T-helper 1 cell treated with Interleukin-12 subunit alpha and Interleukin-12 subunit beta and Interleukin-4 antibody, amounts not matched to agents 30 μg/mL and 1 μg/mL, for 36 hours (primary cell): ENCODE results near the gene CCDC9B.
A peak's percentile ranks its signal among the peaks of the same experiment; 100 is the strongest.

ENCODE experiments used
- H3K27ac Mint-ChIP-seq: one replicate; pipeline ENCODE4 v1.8.0; 2021; ENCODE audit warnings: mild to moderate bottlenecking, mixed read lengths
- H3K27me3 Mint-ChIP-seq: one replicate; pipeline ENCODE4 v1.8.0; 2021; ENCODE audit warnings: low read depth, mixed read lengths
- H3K36me3 Mint-ChIP-seq: one replicate; pipeline ENCODE4 v1.8.0; 2021; ENCODE audit warnings: low read depth, mixed read lengths
- H3K4me1 Mint-ChIP-seq: one replicate; pipeline ENCODE4 v1.8.0; 2021; ENCODE audit warnings: low read depth, mixed read lengths
- H3K4me3 Mint-ChIP-seq: one replicate; pipeline ENCODE4 v1.8.0; 2021; ENCODE audit warnings: mild to moderate bottlenecking, moderate library complexity, mixed read lengths
- H3K9me3 Mint-ChIP-seq: one replicate; pipeline ENCODE4 v1.8.0; 2021; ENCODE audit warnings: mixed read lengths

CCDC9B gene

DNA sequence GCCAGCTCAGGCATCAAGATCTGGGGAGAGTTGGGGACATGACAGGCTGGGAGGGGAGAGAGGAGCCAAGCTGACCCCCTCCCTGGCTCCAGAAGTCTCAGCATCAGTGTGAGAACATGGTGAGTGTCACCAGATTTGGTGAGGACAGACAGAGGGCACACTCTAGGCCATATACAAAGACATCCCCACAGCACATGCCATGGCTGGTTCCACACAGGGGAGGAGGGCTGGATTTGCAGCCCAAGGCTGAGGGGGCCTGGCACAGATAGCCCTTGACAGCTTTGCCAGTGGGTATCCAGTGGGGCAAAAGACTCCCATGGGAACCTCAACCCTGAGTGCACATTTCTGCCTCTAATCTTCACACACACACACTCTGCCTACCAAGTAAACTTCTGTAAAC is 47.7 kb downstream of the CCDC9B start:
- Mint-ChIP-seq H3K27me3 (no peaks in the 10 kb centered on the region), H3K9me3 (no peaks in the 10 kb centered on the region), H3K36me3 (peaks cover 16% of the 10 kb centered on the region), H3K4me1 (no peaks in the 10 kb centered on the region), H3K4me3 (no peak overlapping the region), H3K27ac (no peak overlapping the region)

DNA sequence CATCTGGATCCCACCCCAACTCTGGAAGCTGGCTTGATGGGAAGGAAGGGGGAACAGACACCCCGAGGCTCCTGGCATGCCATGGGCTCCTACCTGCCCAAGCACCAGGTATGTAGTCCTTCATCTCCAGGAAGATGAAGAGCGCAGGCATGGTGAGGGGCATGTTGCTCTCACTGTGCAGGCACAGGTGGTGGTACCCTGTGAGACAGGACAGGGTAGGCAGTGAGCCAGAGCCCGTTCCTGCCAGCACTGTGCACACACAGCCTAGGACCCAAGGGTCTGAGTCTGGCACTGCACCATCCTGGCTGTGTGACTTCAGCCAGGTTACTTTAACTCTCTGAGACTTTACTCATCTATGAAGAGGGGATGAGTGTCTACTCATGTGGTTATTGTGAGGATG is 48.5 kb downstream of the CCDC9B start:
- Mint-ChIP-seq H3K27me3 (no peaks in the 10 kb centered on the region), H3K4me3 (no peak overlapping the region), H3K9me3 (no peaks in the 10 kb centered on the region), H3K27ac (no peak overlapping the region), H3K36me3 (peaks cover 12% of the 10 kb centered on the region), H3K4me1 (no peaks in the 10 kb centered on the region)

DNA sequence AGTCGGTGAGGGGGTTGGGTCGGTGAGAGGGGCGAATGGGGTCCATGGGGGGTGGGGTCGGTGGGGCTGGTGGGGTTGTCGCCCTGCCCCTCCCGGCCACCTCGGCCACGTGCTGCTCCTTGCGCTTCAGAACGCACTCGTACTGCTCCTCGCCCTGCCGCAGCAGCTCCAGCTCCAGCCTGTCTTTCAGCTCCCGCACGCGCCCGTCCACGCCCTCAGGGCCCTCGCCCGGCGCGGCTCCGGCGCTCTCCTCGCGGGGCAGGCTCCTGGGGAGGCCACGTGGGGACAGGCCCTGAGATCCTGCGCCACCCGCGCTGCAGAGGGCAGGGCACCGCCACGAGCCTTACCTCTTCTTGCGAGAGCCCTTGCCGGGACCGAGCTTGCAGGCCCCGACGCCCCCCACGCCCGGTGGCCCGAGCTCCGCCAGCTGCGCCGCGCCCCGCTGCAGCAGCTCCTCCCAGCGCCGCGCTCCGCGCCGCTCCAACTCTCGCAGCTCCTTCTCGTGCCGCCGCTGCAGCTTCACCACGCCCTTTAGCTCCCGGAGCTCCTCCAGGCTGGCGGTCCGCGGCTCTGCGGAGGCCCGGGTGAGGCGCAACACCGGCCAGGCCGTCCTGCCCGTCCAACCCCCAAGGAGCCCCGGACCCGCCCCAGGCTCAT is 49.7 kb downstream of the CCDC9B start:
- H3K4me1 Mint-ChIP-seq, result no peaks in the 10 kb centered on the region
- H3K9me3 Mint-ChIP-seq, result no peaks in the 10 kb centered on the region
- peaks cover 12% of the 10 kb centered on the region for H3K36me3 Mint-ChIP-seq
- no peak overlapping the region for H3K27ac Mint-ChIP-seq
- H3K27me3 Mint-ChIP-seq, result no peaks in the 10 kb centered on the region
- H3K4me3 Mint-ChIP-seq, result no peak overlapping the region

DNA sequence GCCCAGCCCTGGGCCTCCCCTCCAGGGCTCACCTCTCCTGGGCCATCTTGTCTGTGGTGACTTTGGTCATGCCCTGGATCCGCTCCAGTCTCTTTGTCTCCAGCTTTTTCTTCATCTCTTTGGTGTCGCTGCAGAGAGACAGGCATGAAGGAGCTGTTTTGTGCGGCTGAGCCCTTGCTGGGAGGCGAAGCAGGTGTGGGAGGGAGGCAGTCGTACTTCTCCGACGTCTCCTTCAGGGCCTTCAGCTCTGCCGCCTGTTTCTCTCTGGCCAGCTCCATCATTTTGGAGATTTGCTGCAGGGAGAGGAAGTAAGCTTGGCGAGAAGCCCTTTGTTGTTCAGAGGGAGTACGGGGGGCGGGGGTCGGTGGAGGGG is 50.2 kb downstream of the CCDC9B start:
- H3K4me1 Mint-ChIP-seq, result no peaks in the 10 kb centered on the region
- no peaks in the 10 kb centered on the region for H3K9me3 Mint-ChIP-seq
- no peak overlapping the region for H3K27ac Mint-ChIP-seq
- H3K4me3 Mint-ChIP-seq, result no peak overlapping the region
- H3K36me3 Mint-ChIP-seq, result peaks cover 10% of the 10 kb centered on the region
- no peaks in the 10 kb centered on the region for H3K27me3 Mint-ChIP-seq

DNA sequence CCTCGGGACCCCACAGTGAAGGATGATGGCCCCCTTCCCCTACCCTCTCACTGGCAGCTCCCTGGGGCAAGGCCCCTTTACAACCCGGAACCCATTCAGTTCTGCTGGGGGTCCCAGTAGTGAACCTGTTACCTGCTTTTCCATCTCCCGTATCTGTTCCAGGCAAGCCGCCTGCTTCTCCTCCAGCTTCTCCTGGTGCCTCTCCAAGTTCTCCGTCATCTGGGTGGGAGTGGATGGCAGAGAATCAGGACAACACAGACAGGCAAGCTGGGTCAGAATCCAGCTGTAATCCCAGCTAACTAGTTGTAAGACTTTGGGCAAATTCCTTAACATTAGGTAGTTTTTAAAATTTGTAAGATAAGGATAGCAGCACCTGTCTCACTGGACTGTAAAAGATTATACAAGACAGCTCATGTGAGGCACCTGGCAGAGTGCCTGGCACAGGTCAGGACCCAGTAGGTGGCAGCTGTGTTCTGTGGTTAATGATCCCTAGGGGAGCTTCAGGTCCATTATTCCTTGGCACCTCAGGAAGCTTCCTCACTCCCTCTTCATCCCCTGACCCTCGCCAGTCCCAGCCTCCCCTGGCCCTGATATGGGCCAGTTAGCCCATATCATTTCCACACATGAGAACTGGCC is 51.5 kb downstream of the CCDC9B start:
- H3K27me3 Mint-ChIP-seq, result peaks cover 6% of the 10 kb centered on the region
- peaks cover 7% of the 10 kb centered on the region for H3K36me3 Mint-ChIP-seq
- no peak overlapping the region for H3K4me3 Mint-ChIP-seq
- H3K27ac Mint-ChIP-seq, result no peak overlapping the region
- H3K9me3 Mint-ChIP-seq, result no peaks in the 10 kb centered on the region
- H3K4me1 Mint-ChIP-seq, result no peaks in the 10 kb centered on the region

DNA sequence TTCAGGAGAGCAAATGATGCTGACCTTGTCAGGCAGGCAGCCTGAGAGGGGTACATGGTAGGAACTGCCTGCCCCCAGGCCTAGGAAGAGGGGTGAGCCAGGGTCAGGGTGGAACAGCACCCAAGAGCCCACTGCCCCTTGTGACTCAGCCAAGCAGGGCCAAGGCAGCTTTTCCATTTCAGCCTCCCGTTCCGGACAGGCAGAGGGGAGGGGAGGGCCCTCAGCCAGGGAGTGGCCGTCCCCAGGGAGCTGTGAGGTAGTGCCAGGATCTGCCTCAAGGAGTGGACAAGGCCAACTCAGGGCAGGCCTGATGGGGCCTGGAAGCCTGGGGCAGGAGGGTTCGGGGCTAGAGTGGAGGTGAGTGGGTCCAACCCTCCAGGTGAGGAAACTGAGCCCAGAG is 52.8 kb downstream of the CCDC9B start:
- no peaks in the 10 kb centered on the region for H3K4me1 Mint-ChIP-seq

DNA sequence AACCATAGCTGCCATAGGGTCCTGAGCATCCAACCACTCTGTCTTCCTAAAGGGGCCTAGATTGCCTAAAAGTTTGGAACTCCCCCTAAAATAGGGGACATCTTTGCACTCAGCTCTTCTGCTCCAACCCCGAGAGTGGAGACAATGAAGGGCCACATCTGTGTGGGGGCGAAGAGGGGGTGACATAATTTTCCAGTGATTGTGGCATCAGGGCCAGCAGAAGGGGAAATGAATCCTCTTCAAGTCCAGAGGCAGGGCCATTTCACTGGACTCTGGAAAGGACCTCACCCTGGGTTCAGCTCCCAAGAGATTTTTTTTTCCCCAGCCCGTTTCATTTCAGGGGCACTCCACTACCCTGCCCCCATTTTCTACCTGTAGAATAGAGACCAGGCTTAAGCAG is 53.2 kb downstream of the CCDC9B start:
- no peak overlapping the region for H3K4me3 Mint-ChIP-seq
- no peaks in the 10 kb centered on the region for H3K9me3 Mint-ChIP-seq
- peaks cover 12% of the 10 kb centered on the region for H3K27me3 Mint-ChIP-seq
- no peaks in the 10 kb centered on the region for H3K4me1 Mint-ChIP-seq
- H3K27ac Mint-ChIP-seq, result no peak overlapping the region
- H3K36me3 Mint-ChIP-seq, result peaks cover 5% of the 10 kb centered on the region

More for the DNA sequence above, 52.8 kb downstream of the CCDC9B start:
- Mint-ChIP-seq H3K27me3 (peaks cover 12% of the 10 kb centered on the region), H3K4me3 (no peak overlapping the region), H3K27ac (no peak overlapping the region), H3K9me3 (no peaks in the 10 kb centered on the region), H3K36me3 (peaks cover 5% of the 10 kb centered on the region)

DNA sequence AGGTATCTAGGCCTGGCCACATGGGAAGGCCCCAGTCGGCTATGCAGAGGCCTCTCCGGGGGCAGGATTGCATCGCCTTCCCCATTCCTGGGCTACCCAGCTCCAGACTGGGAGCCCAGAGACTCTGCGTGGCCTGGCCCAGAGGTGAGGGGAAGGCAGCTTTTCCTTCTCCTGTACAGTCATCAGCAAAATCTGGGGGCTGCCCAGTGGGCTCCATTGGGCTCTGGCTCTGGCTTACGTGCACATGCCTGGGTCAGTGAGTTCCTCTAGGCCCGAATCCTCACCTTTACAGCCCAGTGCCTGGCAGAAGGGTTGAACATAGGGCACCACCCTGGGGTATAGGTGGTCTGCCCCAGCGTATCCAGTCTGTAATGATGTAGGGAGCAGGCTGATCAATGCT is 53.9 kb downstream of the CCDC9B start:
- Mint-ChIP-seq H3K27me3 (peaks cover 12% of the 10 kb centered on the region), H3K4me1 (no peaks in the 10 kb centered on the region), H3K4me3 (no peak overlapping the region), H3K9me3 (no peaks in the 10 kb centered on the region), H3K27ac (no peak overlapping the region), H3K36me3 (peaks cover 5% of the 10 kb centered on the region)

DNA sequence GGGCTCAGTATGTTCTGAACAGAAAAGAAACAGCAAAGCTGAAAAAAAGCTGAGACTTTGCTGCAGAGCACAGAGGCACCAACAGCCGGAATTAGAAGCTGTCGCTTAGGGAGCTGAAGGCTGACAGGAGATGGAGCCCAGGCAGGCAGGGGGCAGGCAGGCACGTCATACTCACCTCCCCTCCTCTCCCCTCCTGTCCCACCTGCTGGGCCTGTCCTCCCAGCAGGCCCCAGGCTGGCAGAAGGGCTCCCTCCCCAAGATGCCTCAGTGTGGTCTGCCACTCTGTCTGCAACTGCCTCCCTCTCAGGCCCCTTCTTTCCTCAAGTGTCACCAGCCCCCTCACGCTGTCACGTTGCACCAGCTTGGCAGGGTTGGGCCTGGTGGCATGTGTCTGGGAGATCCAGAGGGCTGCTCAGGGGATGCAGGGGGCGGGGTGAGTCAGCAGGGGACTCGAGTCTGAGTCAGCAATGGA is 54.6 kb downstream of the CCDC9B start:
- H3K4me1 Mint-ChIP-seq, result peaks cover under 1% of the 10 kb centered on the region
- H3K9me3 Mint-ChIP-seq, result no peaks in the 10 kb centered on the region
- H3K27me3 Mint-ChIP-seq, result peaks cover 14% of the 10 kb centered on the region
- no peak overlapping the region for H3K27ac Mint-ChIP-seq
- H3K4me3 Mint-ChIP-seq, result no peak overlapping the region
- H3K36me3 Mint-ChIP-seq, result peaks cover 5% of the 10 kb centered on the region

DNA sequence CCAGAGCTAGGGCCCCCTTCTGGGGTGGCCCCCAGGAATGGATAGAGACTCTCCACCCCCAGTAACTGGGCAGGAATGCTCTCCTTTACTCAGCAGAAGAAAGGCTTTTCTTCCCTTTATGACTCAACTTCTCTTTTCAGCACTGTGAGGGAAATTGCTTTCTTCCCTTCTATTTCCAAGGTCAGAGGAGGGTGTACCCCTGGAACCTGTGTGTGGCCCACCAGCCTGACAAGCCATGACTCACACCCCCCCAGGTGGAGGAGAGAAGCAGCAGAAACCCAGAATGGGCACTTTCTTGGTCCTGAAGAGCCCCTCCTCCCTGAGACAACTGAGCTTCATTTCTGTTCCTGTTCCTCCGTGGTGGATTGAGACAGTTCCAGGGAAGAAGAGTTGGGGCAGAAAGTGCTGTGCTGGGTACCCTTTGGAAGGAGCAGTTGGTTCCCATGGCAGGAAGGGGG is 55.2 kb downstream of the CCDC9B start:
- Mint-ChIP-seq H3K9me3 (no peaks in the 10 kb centered on the region), H3K27ac (no peak overlapping the region), H3K4me1 (peaks cover 2% of the 10 kb centered on the region), H3K27me3 (peaks cover 19% of the 10 kb centered on the region), H3K4me3 (no peak overlapping the region), H3K36me3 (peaks cover 4% of the 10 kb centered on the region)

DNA sequence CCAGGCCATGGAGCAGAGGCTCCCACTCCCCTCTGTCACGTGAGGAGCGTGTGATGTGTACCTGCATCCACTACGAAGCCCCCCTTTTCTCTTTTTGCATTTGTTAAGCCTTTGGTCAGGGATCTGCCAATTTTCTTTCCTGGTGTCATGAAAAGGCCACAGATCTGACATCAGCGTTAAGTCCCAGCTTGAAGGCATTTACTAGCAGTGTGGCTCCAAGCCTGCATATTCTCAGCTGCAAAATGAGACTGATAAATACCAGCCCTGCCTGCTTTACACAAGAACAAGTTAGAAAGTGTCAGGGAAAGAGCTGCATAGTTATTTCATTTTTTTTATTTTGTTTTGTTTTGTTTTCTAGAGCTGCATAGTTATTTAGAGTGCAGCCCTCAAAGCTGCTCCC is 55.6 kb downstream of the CCDC9B start:
- peaks cover 24% of the 10 kb centered on the region for H3K27me3 Mint-ChIP-seq
- no peak overlapping the region for H3K27ac Mint-ChIP-seq
- no peak overlapping the region for H3K4me3 Mint-ChIP-seq
- no peaks in the 10 kb centered on the region for H3K9me3 Mint-ChIP-seq
- peaks cover 2% of the 10 kb centered on the region for H3K36me3 Mint-ChIP-seq
- peaks cover 2% of the 10 kb centered on the region for H3K4me1 Mint-ChIP-seq

DNA sequence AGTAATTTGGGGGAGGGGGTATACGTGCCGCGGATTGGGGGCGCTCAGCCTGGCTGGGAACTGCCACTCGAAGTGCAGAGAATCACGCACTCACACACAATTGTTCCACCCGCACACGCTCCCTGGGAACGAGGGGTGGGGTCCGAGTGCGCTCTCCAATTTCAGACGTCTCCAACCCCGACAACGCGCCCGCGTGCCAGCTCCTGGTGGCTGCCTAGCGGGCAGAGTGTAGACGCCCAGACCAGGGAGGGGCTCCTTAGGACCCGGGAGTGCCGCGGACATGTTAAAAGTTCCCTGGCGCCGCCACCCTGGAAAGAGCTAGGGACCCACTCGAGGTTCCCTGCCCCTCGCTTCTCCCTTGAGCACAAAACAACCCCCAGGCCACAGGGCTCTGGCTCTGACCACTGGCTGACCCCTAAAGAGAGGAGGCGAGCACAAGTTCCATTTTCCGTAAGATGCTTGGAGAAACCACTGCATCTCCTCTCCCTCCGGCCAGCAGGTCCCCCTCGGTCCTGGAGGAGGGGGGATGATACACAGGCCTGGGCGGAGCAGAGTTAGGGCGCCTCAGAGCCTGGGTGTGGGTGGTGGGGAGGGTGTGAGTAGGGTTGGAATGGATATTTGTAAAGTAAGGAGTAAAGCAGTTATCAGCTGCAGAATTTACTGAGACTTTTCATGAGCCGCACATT is 57.0 kb downstream of the CCDC9B start:
- H3K36me3 Mint-ChIP-seq, result no peaks in the 10 kb centered on the region
- no peak overlapping the region for H3K4me3 Mint-ChIP-seq
- no peak overlapping the region for H3K27ac Mint-ChIP-seq
- H3K27me3 Mint-ChIP-seq, result peaks cover 34% of the 10 kb centered on the region
- no peaks in the 10 kb centered on the region for H3K9me3 Mint-ChIP-seq
- peaks cover 5% of the 10 kb centered on the region for H3K4me1 Mint-ChIP-seq

DNA sequence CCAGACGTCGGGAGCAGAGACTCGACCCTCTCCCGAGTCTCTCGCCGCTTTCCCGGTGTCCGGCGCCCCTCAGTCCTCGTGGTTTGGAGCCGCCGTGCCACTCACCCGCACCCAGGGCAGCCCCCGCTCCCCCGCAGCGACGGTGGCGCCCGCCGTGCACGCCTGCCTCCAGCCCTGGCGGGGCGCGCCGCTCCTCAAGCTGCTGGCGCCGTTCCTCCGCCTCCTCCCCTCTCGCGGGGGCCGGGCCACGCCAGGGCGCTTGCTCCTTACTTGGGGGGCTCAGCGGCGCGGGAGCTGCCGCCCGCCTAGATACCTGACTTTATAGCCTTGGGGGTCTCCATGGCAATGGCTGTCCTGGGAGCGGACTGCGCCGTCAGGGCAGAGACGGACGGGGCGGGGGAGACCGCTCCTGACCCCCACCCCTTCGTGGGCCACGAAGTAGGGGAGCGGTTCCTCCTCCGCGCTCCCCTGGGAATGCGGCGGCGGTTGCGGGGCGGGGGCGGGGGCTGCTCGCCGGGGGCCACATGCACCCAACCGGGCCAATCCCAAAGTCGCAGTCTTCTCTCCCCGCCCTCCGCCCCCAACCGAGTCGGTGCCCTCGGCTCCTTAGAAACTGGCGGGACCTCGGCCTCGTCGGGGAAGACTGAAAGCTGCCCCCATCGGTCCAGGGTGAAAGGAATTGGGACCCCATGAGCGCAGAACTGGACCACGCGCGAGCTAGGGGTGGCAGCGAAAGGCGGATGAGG is 57.7 kb downstream of the CCDC9B start, which contains the start of gene ANKRD63:
TSS of gene ANKRD63 (minus strand) at position 196 of the 746 bp plus-strand sequence. CDS start 478 bp downstream, outside the sequence.
- Mint-ChIP-seq H3K36me3 (no peaks in the 10 kb centered on the region), H3K27ac (no peak within 1 kb of the TSS), H3K27me3 (peaks cover 41% of the 10 kb centered on the region), H3K4me3 (peak within 1 kb of the TSS; percentile 60), H3K9me3 (no peaks in the 10 kb centered on the region), H3K4me1 (peaks cover 5% of the 10 kb centered on the region)

DNA sequence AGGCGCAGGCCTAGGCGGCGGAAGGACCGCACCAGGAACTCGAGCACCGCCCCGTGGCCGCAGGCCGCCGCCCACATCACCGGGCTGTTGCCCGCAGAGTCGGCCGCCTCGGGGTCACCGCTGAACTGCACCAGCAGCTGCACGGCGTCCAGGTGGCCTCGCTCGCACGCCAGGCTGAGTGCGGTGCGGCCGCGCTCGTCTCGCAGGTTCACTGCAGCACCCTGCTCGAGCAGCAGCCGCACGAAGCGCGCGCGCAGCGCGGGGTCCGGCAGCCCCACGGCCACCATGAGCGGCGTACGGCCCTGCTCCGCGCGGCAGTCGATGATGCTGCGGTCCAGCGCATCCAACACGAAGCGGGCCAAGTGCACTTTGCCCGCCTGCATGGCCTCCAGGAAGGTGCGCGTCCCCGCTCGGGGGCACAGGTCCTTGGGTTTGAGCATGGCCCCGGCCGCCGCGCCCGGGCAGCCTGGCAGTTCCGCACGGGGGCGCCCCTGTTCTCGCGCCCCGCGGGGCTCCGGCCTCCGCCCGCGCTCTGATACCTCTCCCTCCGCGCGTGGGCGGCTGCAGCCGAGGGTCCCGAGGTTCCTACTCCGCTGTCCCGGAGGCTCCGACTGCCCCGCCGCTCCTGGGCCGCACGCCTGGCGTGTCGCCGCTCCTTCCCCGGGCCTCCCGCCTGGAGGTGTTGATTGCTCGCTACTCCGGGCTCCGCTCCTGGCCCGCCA is 58.4 kb downstream of the CCDC9B start:
- H3K4me1 Mint-ChIP-seq, result peaks cover 5% of the 10 kb centered on the region
- no peaks in the 10 kb centered on the region for H3K36me3 Mint-ChIP-seq
- H3K27ac Mint-ChIP-seq, result no peak overlapping the region
- H3K4me3 Mint-ChIP-seq, result peak overlapping the region; percentile 60
- H3K27me3 Mint-ChIP-seq, result peaks cover 46% of the 10 kb centered on the region
- no peaks in the 10 kb centered on the region for H3K9me3 Mint-ChIP-seq
